HCT116 (cell line): ENCODE results near the gene SLC16A1. TPM values are rescaled to one million over a fixed set of nuclear protein-coding genes. Genes with fewer than 3 reads are reported as not detected.

Experiments used
- ATAC-seq: fragments of 200-7000 bp; cut with Tn5 transposase; 2 replicates; pipeline ENCODE4 v1.9.1; 2020; ENCODE audit warnings: mild to moderate bottlenecking, moderate library complexity
- BruUV-seq: library from RNA; stranded (reverse); fragments of 400-500 nt; replicated peaks from 2 replicates; lab custom pipeline; 2021; lab: Mats Ljungman, UMichigan
- CTCF ChIA-PET: fragments of 300-600 bp; sonication (Branson Sonifier 250); formaldehyde crosslinking; loops from one replicate; lab custom pipeline; 2021; ENCODE audit warnings: antibody characterized with exemption; lab: Charles Lee
- POLR2A ChIA-PET: fragments of 300-600, 350-600 bp; sonication (Branson Sonifier 250); formaldehyde crosslinking; loops from one replicate; lab custom pipeline; 2021; ENCODE audit warnings: antibody characterized with exemption; lab: Charles Lee
- RAD21 ChIA-PET, 2 experiments: fragments of 300-600 bp; sonication (Branson Sonifier 250); formaldehyde crosslinking; loops; one replicate each; lab custom pipeline; 2023; ENCODE audit warnings: low total read pairs in 2 of 2; ENCODE audit not compliant: uncharacterized antibody in 2 of 2, unreplicated experiment in 2 of 2, low non-redundant PET in 1 of 2; lab: Charles Lee
- DNase-seq: peaks from one replicate; pipeline ENCODE4 v3.0.0-alpha.2; 2010; ENCODE audit warnings: low read depth, low spot score
- H2AFZ ChIP-seq: fragments of 200-600 bp; shearing (Covaris generic), sonication (generic); 2 replicates; pipeline ENCODE4 v1.6.1; 2017; ENCODE audit warnings: low read depth, mixed run types, mixed read lengths, antibody characterized with exemption, low read length; ENCODE audit not compliant: poor library complexity, severe bottlenecking
- H3K27ac ChIP-seq: 2 replicates; pipeline ENCODE4 v1.5.1; 2012; ENCODE audit warnings: low read depth, low read length
- H3K27me3 ChIP-seq: fragments of 200-600 bp; sonication (generic); 2 replicates; pipeline ENCODE4 v1.6.1; 2016; ENCODE audit warnings: mixed run types, low read length, mixed read lengths; ENCODE audit not compliant: insufficient read depth
- H3K36me3 ChIP-seq, 2 experiments: fragments of 200-500 bp in 1 of 2; fragments of 200-600 bp in 1 of 2; sonication (Bioruptor generic) in 1 of 2; sonication (generic) in 1 of 2; 2 replicates each; pipeline versions ENCODE4 v1.5.1 to v1.6.1; 2014 to 2016; ENCODE audit warnings: low read length in 2 of 2, inconsistent platforms in 1 of 2, mixed read lengths in 1 of 2, mixed run types in 1 of 2; ENCODE audit not compliant: insufficient read depth in 2 of 2, control insufficient read depth in 1 of 2
- H3K4me1 ChIP-seq, 2 experiments: fragments of 200-600 bp in 1 of 2; sonication (generic) in 1 of 2; 2 replicates each; pipeline versions ENCODE4 v1.5.1 to v1.6.1; 2012 to 2017; ENCODE audit warnings: low read length in 2 of 2, inconsistent platforms in 1 of 2, mild to moderate bottlenecking in 1 of 2, mixed read lengths in 1 of 2, mixed run types in 1 of 2, moderate library complexity in 1 of 2; ENCODE audit not compliant: insufficient read depth in 2 of 2, control insufficient read depth in 1 of 2
- H3K4me2 ChIP-seq: fragments of 200-600 bp; sonication (generic); 2 replicates; pipeline ENCODE4 v1.6.1; 2017; ENCODE audit warnings: mixed run types, low read length, mixed read lengths
- H3K4me3 ChIP-seq, 2 experiments: fragments of 200-600 bp in 1 of 2; sonication (generic) in 1 of 2; replicated peaks in 1 of 2; 2 replicates each; pipeline ENCODE4 v1.5.1; 2011 to 2016; ENCODE audit warnings: low read length in 2 of 2, control low read depth in 1 of 2, low read depth in 1 of 2, mild to moderate bottlenecking in 1 of 2, mixed read lengths in 1 of 2, mixed run types in 1 of 2
- H3K79me2 ChIP-seq: fragments of 200-600 bp; sonication (generic); 2 replicates; pipeline ENCODE4 v1.6.1; 2017; ENCODE audit warnings: mild to moderate bottlenecking, mixed run types, low read length, moderate library complexity, mixed read lengths; ENCODE audit not compliant: insufficient read depth
- H3K9ac ChIP-seq: fragments of 200-600 bp; sonication (generic); 2 replicates; pipeline ENCODE4 v1.6.1; 2016; ENCODE audit warnings: low read length, mixed read lengths
- H3K9me2 ChIP-seq: fragments of 200-600 bp; sonication (generic), shearing (Covaris generic); 2 replicates; pipeline ENCODE4 v1.6.1; 2017; ENCODE audit warnings: mixed run types, mild to moderate bottlenecking, moderate library complexity; ENCODE audit not compliant: insufficient read depth
- H3K9me3 ChIP-seq, 2 experiments: fragments of 200-500 bp in 1 of 2; fragments of 200-600 bp in 1 of 2; sonication (Bioruptor generic) in 1 of 2; sonication (generic) in 1 of 2; 2 replicates each; pipeline ENCODE4 v1.6.1; 2014 to 2017; ENCODE audit warnings: low read length in 2 of 2, mixed read lengths in 2 of 2, inconsistent platforms in 1 of 2, low read depth in 1 of 2, mild to moderate bottlenecking in 1 of 2, mixed run types in 1 of 2, moderate library complexity in 1 of 2; ENCODE audit not compliant: control insufficient read depth in 1 of 2, insufficient read depth in 1 of 2
- H4K20me1 ChIP-seq: fragments of 200-600 bp; sonication (generic), shearing (Covaris generic); 2 replicates; pipeline ENCODE4 v1.6.1; 2017; ENCODE audit warnings: mixed run types, mild to moderate bottlenecking, moderate library complexity; ENCODE audit not compliant: insufficient read depth
- CBX3 ChIP-seq: IDR thresholded peaks from 2 replicates; pipeline ENCODE4 v1.6.1; 2012; ENCODE audit warnings: low read depth
- CEBPB ChIP-seq: IDR thresholded peaks from 2 replicates; pipeline ENCODE4 v1.6.1; 2012; ENCODE audit warnings: low read depth
- CTCF ChIP-seq, 3 experiments: fragments of 200-600 bp in 1 of 3; sonication (generic) in 1 of 3; IDR thresholded peaks in 2 of 3; conservative IDR thresholded peaks in 1 of 3; 2 replicates each; pipeline ENCODE4 v1.5.1; 2012 to 2017; ENCODE audit warnings: low read depth in 2 of 3, low read length in 2 of 3, antibody characterized with exemption in 1 of 3, borderline replicate concordance in 1 of 3, control low read depth in 1 of 3, mild to moderate bottlenecking in 1 of 3, mixed read lengths in 1 of 3, mixed run types in 1 of 3, moderate library complexity in 1 of 3; ENCODE audit not compliant: insufficient read depth in 1 of 3
- EGR1 ChIP-seq: IDR thresholded peaks from 2 replicates; pipeline ENCODE4 v1.6.1; 2012; ENCODE audit warnings: low read depth
- ELF1 ChIP-seq: IDR thresholded peaks from 2 replicates; pipeline ENCODE4 v1.6.1; 2012; ENCODE audit warnings: low read depth, borderline replicate concordance
- EZH2 ChIP-seq: fragments of 200-600 bp; sonication (generic); IDR thresholded peaks from 2 replicates; pipeline ENCODE4 v1.6.1; 2017; ENCODE audit warnings: antibody characterized with exemption, mixed run types
- EZH2phosphoT487 ChIP-seq: fragments of 200-600 bp; IDR thresholded peaks from 2 replicates; pipeline ENCODE4 v1.6.1; 2018; ENCODE audit warnings: antibody characterized with exemption, borderline replicate concordance
- FOSL1 ChIP-seq: IDR thresholded peaks from 2 replicates; pipeline ENCODE4 v1.6.1; 2012; ENCODE audit warnings: low read depth
- JUND ChIP-seq: IDR thresholded peaks from 2 replicates; pipeline ENCODE4 v1.6.1; 2012
- MAX ChIP-seq: IDR thresholded peaks from 2 replicates; pipeline ENCODE4 v1.6.1; 2012
- POLR2A ChIP-seq: IDR thresholded peaks from 2 replicates; pipeline ENCODE4 v1.7.0; 2011; ENCODE audit warnings: borderline replicate concordance; ENCODE audit not compliant: insufficient read depth, insufficient read length; ENCODE audit errors: extremely low read depth
- POLR2AphosphoS5 ChIP-seq: IDR thresholded peaks from 2 replicates; pipeline ENCODE4 v1.6.1; 2011; ENCODE audit warnings: mild to moderate bottlenecking, low read depth, low read length, moderate library complexity
- RAD21 ChIP-seq: IDR thresholded peaks from 2 replicates; pipeline ENCODE4 v1.6.1; 2012; ENCODE audit warnings: low read depth, mild to moderate bottlenecking
- SIN3A ChIP-seq: IDR thresholded peaks from 2 replicates; pipeline ENCODE4 v1.6.1; 2012; ENCODE audit warnings: low read depth
- SP1 ChIP-seq: IDR thresholded peaks from 2 replicates; pipeline ENCODE4 v1.6.1; 2012; ENCODE audit warnings: low read depth
- YY1 ChIP-seq: IDR thresholded peaks from 2 replicates; pipeline ENCODE4 v1.6.1; 2011; ENCODE audit warnings: low read length, low read depth, moderate library complexity, mild to moderate bottlenecking; ENCODE audit not compliant: insufficient replicate concordance; ENCODE audit errors: extremely low read depth
- ZFX ChIP-seq: fragments of 450-650 bp; IDR thresholded peaks from 2 replicates; pipeline ENCODE4 v1.6.1; 2017
- ZNF274 ChIP-seq: fragments of 200-500 bp; sonication (Bioruptor generic); IDR thresholded peaks from 2 replicates; pipeline ENCODE4 v1.6.1; 2014; ENCODE audit warnings: mild to moderate bottlenecking, low read depth, low read length, inconsistent platforms
- intact Hi-C: fragments of 100-400 bp; cut with micrococcal nuclease; formaldehyde crosslinking; loops from 2 replicates; pipeline ENCODE4 v1.10.0; 2022
- total RNA-seq: library from RNA; stranded (reverse); gene quantifications from one replicate; pipeline ENCODE4 v1.2.1, GENCODE V29; 2021; ENCODE audit not compliant: unreplicated experiment
- TF ChIP-seq, protein P1 (sequence below): IDR thresholded peaks from 2 replicates; pipeline ENCODE4 v1.6.1; 2012
- TF ChIP-seq, protein P2 (sequence below): IDR thresholded peaks from 2 replicates; pipeline ENCODE4 v1.6.1; 2011; ENCODE audit warnings: mild to moderate bottlenecking, low read length, moderate library complexity; ENCODE audit not compliant: insufficient replicate concordance; ENCODE audit errors: extremely low read depth

The SLC16A1 gene
- total RNA-seq, 1 experiment from 2014 or later = 96.7 TPM

- TF ChIP-seq MAX (no peak), POLR2A (no peak), ELF1 (no peak), YY1 (no peak)
These were observed 32.4 kb upstream of the SLC16A1 start (continued) for GRCh38 chr1:112988367-112988766.

DNA sequence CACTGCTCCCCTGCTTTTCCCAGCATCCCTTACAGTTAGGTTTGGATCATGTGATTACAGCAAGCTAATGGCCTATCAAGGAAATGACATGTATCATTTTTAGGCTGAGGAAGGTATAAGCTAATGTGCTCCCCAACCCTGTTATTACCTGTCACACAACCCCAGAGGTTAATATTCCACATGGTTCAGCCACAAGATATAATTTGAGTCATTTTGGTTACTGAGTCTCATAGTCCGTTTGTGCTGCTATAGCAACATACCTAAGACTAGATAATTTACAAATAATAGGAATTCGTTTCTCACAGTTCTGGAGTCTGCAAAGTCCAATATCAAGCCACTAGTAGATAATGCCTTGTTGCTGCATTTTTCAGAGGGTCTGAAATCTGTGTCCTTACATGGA is 29.1 kb upstream of the SLC16A1 start:
- H2AFZ ChIP-seq = no peak overlapping the region
- CTCF ChIA-PET = no interaction called here
- no peak overlapping the region for H3K4me3 ChIP-seq
- H3K27me3 ChIP-seq = no peaks in the 10 kb centered on the region
- H3K9me2 ChIP-seq = no peaks in the 10 kb centered on the region
- H3K79me2 ChIP-seq = no peaks in the 10 kb centered on the region; the same call in 1 of the 2 replicates
- intact Hi-C loops = no loop called here
- POLR2A ChIA-PET = no interaction called here
- H4K20me1 ChIP-seq = no peaks in the 10 kb centered on the region
- no peak for TF ChIP-seq ZFX
- no peak for TF ChIP-seq CBX3
- no peak for TF ChIP-seq RAD21
- no peak for TF ChIP-seq ELF1
- TF ChIP-seq YY1 = no peak
- TF ChIP-seq SIN3A = no peak
- TF ChIP-seq EGR1 = no peak
- TF ChIP-seq EZH2phosphoT487 = no peak
- TF ChIP-seq, protein P1, sequence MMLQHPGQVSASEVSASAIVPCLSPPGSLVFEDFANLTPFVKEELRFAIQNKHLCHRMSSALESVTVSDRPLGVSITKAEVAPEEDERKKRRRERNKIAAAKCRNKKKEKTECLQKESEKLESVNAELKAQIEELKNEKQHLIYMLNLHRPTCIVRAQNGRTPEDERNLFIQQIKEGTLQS = no peak
- no peak for TF ChIP-seq ZNF274
- no peak for TF ChIP-seq JUND
- no peak for TF ChIP-seq SP1
- no peak for TF ChIP-seq CTCF (IDR thresholded peaks at IDR 0.05 in 2 of 3, conservative IDR thresholded peaks at IDR 0.05 in 1 of 3; ENCODE audit: borderline replicate concordance in 1 of 3, insufficient read depth in 1 of 3, low read depth in 2 of 3, low read length in 2 of 3)
- TF ChIP-seq FOSL1 = no peak
- TF ChIP-seq CEBPB = no peak
- TF ChIP-seq EZH2 = no peak
- TF ChIP-seq MAX = no peak
- TF ChIP-seq, protein P2, sequence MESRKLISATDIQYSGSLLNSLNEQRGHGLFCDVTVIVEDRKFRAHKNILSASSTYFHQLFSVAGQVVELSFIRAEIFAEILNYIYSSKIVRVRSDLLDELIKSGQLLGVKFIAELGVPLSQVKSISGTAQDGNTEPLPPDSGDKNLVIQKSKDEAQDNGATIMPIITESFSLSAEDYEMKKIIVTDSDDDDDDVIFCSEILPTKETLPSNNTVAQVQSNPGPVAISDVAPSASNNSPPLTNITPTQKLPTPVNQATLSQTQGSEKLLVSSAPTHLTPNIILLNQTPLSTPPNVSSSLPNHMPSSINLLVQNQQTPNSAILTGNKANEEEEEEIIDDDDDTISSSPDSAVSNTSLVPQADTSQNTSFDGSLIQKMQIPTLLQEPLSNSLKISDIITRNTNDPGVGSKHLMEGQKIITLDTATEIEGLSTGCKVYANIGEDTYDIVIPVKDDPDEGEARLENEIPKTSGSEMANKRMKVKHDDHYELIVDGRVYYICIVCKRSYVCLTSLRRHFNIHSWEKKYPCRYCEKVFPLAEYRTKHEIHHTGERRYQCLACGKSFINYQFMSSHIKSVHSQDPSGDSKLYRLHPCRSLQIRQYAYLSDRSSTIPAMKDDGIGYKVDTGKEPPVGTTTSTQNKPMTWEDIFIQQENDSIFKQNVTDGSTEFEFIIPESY = no peak
- no peak for TF ChIP-seq POLR2AphosphoS5
- no peaks in the 10 kb centered on the region for H3K9me3 ChIP-seq
- H3K9ac ChIP-seq = no peak overlapping the region
- no peak overlapping the region for H3K27ac ChIP-seq
- no peak overlapping the region for H3K4me2 ChIP-seq
- DNase-seq (no peak), ATAC-seq (no peak)
- no peaks in the 10 kb centered on the region for H3K36me3 ChIP-seq
- H3K4me1 ChIP-seq = no peaks in the 10 kb centered on the region
- RAD21 ChIA-PET = no interaction called here
- no TSS peak for BruUV-seq
